Measurements from ENCODE around the gene CHST11.
"Not testable (repeated sequence)": the region's sequence is repeated elsewhere in the genome, so short reads cannot be mapped to it uniquely, and the experiment has no call there.

CHST11 gene

GRCh38 chr12:104532636-104533035 lies 75.9 kb downstream of the CHST11 start:
- DNase-seq = no peak

- no peak for DNase-seq
These were observed 76.4 kb downstream of the CHST11 start for GRCh38 chr12:104533134-104533533.

DNA sequence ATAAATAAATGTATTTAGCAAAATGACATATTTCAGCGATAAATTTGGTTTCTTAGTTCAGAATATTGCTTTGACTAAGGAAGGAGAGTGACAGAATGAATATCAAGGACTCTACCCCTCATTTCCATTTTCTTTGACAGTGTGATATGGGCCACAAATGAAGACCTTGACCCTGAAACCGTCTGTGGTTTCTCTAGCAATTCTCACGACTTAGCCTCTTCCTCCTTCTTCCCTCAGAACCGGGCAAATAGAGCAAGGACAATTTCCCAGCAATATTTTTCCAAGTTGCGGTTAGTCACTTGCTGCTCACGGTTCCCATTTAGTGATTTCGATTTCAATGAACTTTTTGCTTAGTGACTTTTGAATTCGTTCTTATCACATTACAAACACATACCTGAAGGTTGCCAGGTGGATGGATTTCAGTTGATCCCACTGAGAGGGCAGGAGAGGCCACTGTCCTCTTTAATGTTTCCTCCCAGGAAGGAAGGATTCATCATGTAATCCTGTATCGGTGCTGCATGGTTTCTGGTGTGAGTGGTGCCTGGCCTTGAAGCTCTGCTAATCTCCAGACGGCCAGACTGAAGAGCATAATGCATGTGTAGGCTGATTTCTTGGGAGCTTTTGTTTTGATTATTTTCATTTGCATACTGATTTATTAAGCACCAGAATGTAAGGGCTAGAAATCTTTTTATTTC lies 77.6 kb downstream of the CHST11 start:
- DNase-seq = no peak

DNA sequence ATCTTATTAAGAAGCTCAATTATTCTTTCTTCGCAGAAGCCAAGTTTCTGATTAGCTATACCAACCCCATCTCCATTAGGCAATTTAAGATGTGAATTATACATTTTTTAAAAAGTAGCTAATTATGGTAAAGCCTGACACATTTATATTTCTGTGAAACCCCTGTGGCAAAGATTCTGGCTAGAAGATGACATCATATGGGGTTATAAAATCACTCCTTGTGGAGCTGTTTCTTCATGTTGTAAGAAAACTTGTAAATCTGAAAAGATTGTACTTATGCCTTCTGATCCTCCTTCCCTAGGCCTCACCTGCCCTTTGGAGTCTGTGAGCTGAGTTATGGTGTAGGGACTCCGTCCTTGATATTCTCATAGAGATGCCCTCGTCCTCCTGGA lies 78.1 kb downstream of the CHST11 start:
- DNase-seq = no peak

GRCh38 chr12:104535369-104535768 lies 78.6 kb downstream of the CHST11 start:
- DNase-seq = no peak

DNA sequence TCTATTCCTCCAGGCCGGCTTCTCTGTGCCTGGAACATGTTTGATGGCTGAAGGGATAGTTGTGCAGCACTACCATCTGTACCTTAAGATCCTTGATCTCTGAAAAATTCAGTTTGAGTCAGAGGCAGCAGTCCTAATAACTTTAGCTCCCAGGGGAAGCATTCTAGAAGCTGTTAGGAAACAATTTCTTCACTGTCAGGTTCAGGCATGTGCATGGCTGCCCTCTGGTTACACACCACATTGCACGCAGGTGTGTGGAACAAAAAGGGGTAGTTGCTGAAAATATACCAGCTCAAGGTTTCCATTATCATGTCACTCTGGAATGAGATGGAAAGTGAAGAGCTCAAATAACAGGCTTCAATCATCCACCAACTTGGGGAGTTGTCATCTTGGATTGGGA lies 80.1 kb downstream of the CHST11 start:
- DNase-seq = no peak

DNA sequence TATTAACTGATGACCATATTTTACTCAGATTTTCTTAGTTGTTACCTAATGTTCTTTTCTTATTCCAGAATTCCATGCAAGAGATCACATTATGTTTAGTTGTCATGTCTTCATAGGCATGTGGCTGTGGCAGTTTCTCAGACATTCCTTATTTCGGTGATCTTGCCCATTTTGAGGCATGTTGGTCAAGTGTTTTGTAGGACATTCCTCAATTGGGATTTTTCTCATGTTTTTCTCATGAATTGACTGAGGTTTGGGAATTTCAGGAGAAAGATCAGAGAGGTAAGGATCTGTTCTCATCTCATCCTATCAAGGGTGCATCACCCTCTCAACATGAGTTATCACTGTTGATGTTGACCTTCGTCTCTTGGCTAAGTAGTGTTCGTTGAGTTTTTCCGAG lies 81.3 kb downstream of the CHST11 start:
- DNase-seq = no peak

DNA sequence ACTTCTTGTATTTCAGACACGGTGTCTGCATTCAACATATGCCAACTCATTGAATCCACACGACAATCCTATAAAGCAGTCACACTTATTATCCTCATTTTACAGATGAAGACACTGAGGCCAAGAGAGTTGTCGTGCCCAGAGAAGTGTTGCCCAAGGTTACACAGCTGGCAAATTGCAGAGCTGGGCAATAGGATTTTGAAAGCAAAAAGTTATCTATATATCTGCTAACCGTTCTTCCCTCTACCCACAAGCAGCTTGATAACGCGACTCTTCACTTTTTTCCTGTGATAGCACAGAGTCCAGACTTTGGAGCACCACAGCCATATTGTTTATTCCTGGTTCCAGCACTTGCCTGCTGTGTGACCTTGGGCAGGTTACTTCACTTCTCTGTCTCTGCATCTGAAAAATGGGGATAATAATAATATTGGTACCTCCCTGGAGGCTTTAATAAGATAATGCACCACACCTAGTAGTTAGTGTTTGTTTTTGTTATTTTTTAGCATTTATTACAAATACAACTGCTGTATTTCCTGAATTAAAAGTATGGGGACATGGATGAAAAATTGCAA lies 82.2 kb downstream of the CHST11 start:
- no peak for DNase-seq

GRCh38 chr12:104544836-104545235 lies 88.1 kb downstream of the CHST11 start:
- no peak for DNase-seq

GRCh38 chr12:104546575-104546974 lies 89.8 kb downstream of the CHST11 start:
- no peak for DNase-seq

- DNase-seq = no peak
These were observed 90.5 kb downstream of the CHST11 start for GRCh38 chr12:104547235-104547634.

GRCh38 chr12:104549815-104550480 lies 93.2 kb downstream of the CHST11 start:
- DNase-seq = no peak

GRCh38 chr12:104551313-104551931 lies 94.7 kb downstream of the CHST11 start:
- no peak for DNase-seq

- no peak for DNase-seq
These were observed 96.7 kb downstream of the CHST11 start for GRCh38 chr12:104553421-104553820.

GRCh38 chr12:104555648-104556047 lies 98.9 kb downstream of the CHST11 start:
- DNase-seq = no peak

DNA sequence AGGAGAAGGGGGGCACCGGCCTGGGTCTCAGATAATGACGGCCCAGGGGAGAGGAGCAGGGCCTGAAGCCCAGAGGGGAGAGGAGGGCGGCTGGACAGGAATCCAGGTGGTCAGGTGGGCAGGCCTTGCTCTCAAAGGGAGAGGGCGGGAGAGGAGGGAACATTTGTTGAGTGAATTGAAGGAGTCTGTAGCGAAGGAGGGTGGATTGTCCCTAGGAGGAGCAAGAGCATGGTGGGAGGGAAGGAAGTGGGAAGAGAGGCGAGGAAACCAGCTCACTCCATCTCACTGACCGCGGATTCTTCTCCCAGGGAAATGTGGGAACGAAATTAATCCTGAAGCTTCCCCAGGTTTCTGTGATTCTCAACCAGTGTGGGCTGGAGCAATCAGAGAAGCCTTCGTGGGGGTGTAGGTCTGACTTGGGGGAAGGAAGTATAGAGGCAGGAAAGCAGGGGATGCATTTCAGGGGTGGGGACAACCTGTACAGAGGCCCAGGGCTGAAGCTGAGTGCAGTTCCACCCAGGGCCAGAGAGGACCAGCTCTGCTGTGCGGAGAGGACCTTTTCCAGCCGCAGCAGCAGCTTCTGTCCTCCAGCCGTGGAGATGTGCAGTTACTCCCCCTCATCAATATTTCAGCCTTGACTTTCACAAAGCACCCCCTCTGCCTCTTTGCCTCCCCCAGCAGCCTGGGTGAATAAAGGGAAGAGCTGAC lies 100.9 kb downstream of the CHST11 start:
- DNase-seq = no peak

DNA sequence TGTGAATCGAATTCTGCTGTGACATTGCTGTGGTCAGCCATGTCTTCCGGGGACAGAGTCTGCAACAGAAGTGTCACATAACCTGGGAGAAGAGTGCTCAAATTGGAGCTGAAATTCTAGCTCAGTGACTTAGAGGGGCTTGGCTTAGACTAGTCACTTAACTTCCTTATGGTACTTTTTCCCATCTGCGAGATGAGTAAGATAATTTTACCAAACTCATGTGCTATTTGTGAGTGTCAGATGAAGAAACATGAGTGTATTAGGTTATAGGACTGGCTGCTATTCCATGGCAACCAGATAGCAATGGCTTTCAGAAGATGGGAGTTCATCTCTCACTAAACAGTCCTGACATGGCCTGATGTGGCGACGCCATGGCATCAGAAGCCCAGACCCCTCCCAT lies 104.1 kb downstream of the CHST11 start:
- DNase-seq = no peak

GRCh38 chr12:104562763-104563162 lies 106.0 kb downstream of the CHST11 start:
- DNase-seq = no peak

DNA sequence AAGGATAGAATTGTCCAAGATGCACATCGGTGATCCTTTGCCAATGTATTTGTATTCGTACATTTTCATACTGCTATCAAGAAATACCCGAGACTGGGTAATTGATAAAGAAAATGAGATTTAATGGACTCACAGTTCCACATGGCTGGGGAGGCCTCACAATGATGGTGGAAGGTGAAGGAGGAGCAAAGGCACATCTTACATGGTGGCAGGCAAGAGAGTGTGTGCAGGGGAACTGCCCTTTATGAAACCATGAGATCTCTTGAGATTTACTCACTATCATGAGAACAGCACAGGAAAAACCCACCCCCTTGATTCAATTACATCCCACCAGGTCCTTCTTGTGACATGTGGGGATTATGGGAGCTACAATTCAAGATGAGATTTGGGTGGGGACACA lies 107.9 kb downstream of the CHST11 start:
- not testable (repeated sequence) for DNase-seq

GRCh38 chr12:104565606-104566243 lies 109.0 kb downstream of the CHST11 start:
- DNase-seq = no peak

DNA sequence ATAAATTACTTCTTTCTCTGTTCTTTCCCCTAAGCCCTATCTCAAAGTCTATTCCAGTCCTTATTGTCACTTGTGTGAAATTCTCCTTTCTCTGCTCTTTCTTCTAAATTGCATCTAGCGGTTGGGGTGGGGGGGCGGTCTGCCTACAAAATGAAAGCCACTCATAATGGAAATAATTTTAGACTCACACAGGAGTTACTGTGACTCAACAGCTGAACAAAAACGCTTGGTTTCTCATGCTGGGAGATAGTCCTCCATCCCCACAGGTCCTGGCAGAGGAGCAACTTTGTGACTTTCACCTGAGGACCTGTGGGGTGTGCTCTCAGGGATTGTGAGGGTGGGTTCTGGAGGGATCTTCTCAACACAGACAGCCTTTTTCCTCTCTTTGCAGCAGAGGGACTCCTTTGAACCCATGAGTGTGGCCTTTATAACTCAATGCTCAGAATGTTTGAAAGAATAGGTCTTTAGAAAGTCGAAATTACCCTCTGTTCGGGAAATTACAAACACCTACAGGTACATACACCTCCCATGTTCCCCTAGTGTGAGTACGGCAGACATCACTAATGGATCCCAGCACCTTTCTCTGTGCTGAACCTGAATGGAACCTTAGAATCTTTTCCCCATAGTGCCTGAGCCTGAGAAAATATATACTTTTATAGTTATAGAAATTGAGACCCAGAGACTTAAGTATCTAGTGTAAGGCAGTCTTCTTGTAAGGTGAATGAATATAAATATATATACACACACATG lies 109.7 kb downstream of the CHST11 start:
- no peak for DNase-seq

GRCh38 chr12:104567832-104568486 lies 111.2 kb downstream of the CHST11 start:
- DNase-seq = no peak
